CD4-positive, alpha-beta T cell (primary cell): ENCODE measurements around the gene FAM120A. TPM values are rescaled to one million over a fixed set of nuclear protein-coding genes. Genes with fewer than 3 reads are reported as not detected.

Source experiments
- ATAC-seq: fragments of 200-7000 bp; cut with Tn5 transposase; one replicate; pipeline ENCODE4 v1.10.0; 2022; ENCODE audit warnings: mild to moderate bottlenecking; ENCODE audit not compliant: poor library complexity
- CTCF ChIA-PET: fragments of 350-600 bp; sonication (Branson Sonifier 250); formaldehyde crosslinking; loops from one replicate; lab custom pipeline; 2021; ENCODE audit warnings: antibody characterized with exemption, inconsistent platforms; lab: Charles Lee
- POLR2A ChIA-PET: fragments of 350-600 bp; sonication (Branson Sonifier 250); formaldehyde crosslinking; loops from one replicate; lab custom pipeline; 2021; ENCODE audit warnings: antibody characterized with exemption, inconsistent platforms; lab: Charles Lee
- DNase-seq, 14 experiments: peaks; one replicate each; pipeline ENCODE4 v3.0.0-alpha.2; 2013 to 2020; ENCODE audit warnings: mixed read lengths in 2 of 14
- H3K27ac ChIP-seq, 2 donors: one replicate each; pipeline versions ENCODE4 v1.5.1 to v1.7.0; 2013; ENCODE audit warnings: low read length in 2 of 2, low read depth in 1 of 2, mild to moderate bottlenecking in 1 of 2
- H3K27me3 ChIP-seq, 2 experiments: 1 replicate in 1 of 2; 2 replicates in 1 of 2; pipeline versions ENCODE4 v1.6.1 to v1.7.0; 2013; ENCODE audit warnings: low read length in 2 of 2, control low read depth in 1 of 2, mild to moderate bottlenecking in 1 of 2, moderate library complexity in 1 of 2; ENCODE audit not compliant: insufficient read depth in 2 of 2, control insufficient read depth in 1 of 2
- H3K36me3 ChIP-seq: one replicate; pipeline ENCODE4 v1.6.1; 2013; ENCODE audit warnings: low read length, control low read depth; ENCODE audit not compliant: insufficient read depth
- H3K4me1 ChIP-seq: one replicate; pipeline ENCODE4 v1.6.1; 2013; ENCODE audit warnings: low read length, control low read depth; ENCODE audit not compliant: insufficient read depth
- H3K4me3 ChIP-seq: one replicate; pipeline ENCODE4 v1.5.1; 2013; ENCODE audit warnings: mild to moderate bottlenecking, low read length, moderate library complexity
- H3K9me3 ChIP-seq, 2 experiments: 1 replicate in 1 of 2; 2 replicates in 1 of 2; pipeline versions ENCODE4 v1.6.1 to v1.7.0; 2013; ENCODE audit warnings: low read length in 2 of 2, mild to moderate bottlenecking in 2 of 2, control low read depth in 1 of 2, moderate library complexity in 1 of 2; ENCODE audit not compliant: control insufficient read depth in 1 of 2, insufficient read depth in 1 of 2
- H3K27ac Mint-ChIP-seq: one replicate; pipeline ENCODE4 v1.8.0; 2020; ENCODE audit warnings: mixed read lengths
- H3K27me3 Mint-ChIP-seq: one replicate; pipeline ENCODE4 v1.8.0; 2021; ENCODE audit warnings: mixed read lengths
- H3K36me3 Mint-ChIP-seq: one replicate; pipeline ENCODE4 v1.8.0; 2021; ENCODE audit warnings: low read depth, mixed read lengths
- H3K4me1 Mint-ChIP-seq: one replicate; pipeline ENCODE4 v1.8.0; 2021; ENCODE audit warnings: low read depth, mixed read lengths
- H3K4me3 Mint-ChIP-seq: one replicate; pipeline ENCODE4 v1.8.0; 2020; ENCODE audit warnings: mild to moderate bottlenecking, mixed read lengths
- H3K9me3 Mint-ChIP-seq: one replicate; pipeline ENCODE4 v1.8.0; 2020; ENCODE audit warnings: mixed read lengths
- CTCF ChIP-seq: fragments of 200-600 bp; IDR thresholded peaks from one replicate; pipeline ENCODE4 v1.8.0; 2022; ENCODE audit warnings: antibody characterized with exemption, mild to moderate bottlenecking
- intact Hi-C, 2 experiments: fragments of 100-400 bp; cut with DNase I in 1 of 2; cut with micrococcal nuclease in 1 of 2; formaldehyde crosslinking; loops; one replicate each; pipeline versions ENCODE4 v1.15.1 to v1.9.0; 2023 to 2025; cut with DNase I, micrococcal nuclease
- microRNA-seq: library from miRNA; unstranded; fragments of <30 nt; microRNA quantifications from one replicate; pipeline ENCODE4 v1.2.0, GENCODE V29; 2021; ENCODE audit warnings: borderline microRNAs expressed, borderline replicate concordance
- total RNA-seq, 174 experiments: library from RNA in 2 of 174; stranded (reverse) in 2 of 174; gene quantifications; one replicate each; pipeline ENCODE4 v1.2.3 and lab custom pipeline; 2021 to 2026

The FAM120A gene
- total RNA-seq, 2 experiments from 2014 or later = 46.5 to 51.7 TPM

GRCh38 chr9:93614830-93615468 lies 163.5 kb downstream of the FAM120A start:
- TF ChIP-seq CTCF = no peak
- H3K27ac Mint-ChIP-seq = no peak overlapping the region
- ATAC-seq = no peak
- CTCF ChIA-PET = no interaction called here
- POLR2A ChIA-PET = no interaction called here
- H3K4me1 Mint-ChIP-seq = peaks cover 44% of the 10 kb centered on the region
- no peak overlapping the region for H3K4me3 Mint-ChIP-seq
- Histone ChIP-seq H3K36me3 (no peaks in the 10 kb centered on the region), H3K27ac (no peak overlapping the region), H3K4me3 (no peak overlapping the region), H3K9me3 (peaks cover 8% of the 10 kb centered on the region in 2 experiments), H3K27me3 (no peaks in the 10 kb centered on the region), H3K4me1 (peaks cover 35% of the 10 kb centered on the region)
- intact Hi-C loops = no loop called here
- DNase-seq = no peak
- peaks cover 5% of the 10 kb centered on the region for H3K9me3 Mint-ChIP-seq
- peaks cover 17% of the 10 kb centered on the region for H3K36me3 Mint-ChIP-seq
- no peaks in the 10 kb centered on the region for H3K27me3 Mint-ChIP-seq

Small RNA genes lying within 50 kb of the gene (microRNA-seq; reads per million reads assigned to microRNA genes)
- not detected for gene MIR548AU

Other genes with a start within 250 kb of the FAM120A start
- 10 to 100 TPM; 45.6 to 50.3 TPM for gene FAM120AOS, start 1.9 kb downstream of the FAM120A start, total RNA-seq
- 10 to 100 TPM; 27.3 to 28.8 TPM for gene PHF2, start 124.9 kb downstream of the FAM120A start, total RNA-seq